SKM-1 (cell line): ENCODE data around the gene OR2J2.
"Not testable (repeated sequence)": the region's sequence is repeated elsewhere in the genome, so short reads cannot be mapped to it uniquely, and the experiment has no call there.

Experiments used
- DNase-seq: peaks from one replicate; lab custom pipeline; 2025; ENCODE audit not compliant: unreplicated experiment; lab: John Stamatoyannopoulos, UW

OR2J2 gene

DNA sequence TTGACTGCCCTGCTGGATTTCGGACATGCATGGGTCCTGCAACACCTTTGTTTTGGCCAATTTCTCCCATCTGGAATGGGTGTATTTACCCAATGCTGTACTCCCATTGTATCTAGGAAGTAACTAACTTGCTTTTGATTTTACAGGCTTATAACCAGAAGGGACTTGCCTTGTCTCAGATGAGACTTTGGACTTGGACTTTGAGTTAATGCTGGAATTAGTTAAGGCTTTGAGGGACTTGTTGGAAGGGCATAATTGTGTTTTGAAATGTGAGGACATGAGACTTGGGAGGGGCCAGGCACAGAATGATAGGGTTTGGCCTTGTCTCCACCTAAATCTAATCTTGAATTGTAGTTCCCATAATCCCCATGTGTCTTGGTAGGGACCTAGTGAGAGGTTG, 47.3 kb downstream of the OR2J2 start:
- DNase-seq, result not testable (repeated sequence)
